ENCODE measurements around the gene PHF19.

DNA sequence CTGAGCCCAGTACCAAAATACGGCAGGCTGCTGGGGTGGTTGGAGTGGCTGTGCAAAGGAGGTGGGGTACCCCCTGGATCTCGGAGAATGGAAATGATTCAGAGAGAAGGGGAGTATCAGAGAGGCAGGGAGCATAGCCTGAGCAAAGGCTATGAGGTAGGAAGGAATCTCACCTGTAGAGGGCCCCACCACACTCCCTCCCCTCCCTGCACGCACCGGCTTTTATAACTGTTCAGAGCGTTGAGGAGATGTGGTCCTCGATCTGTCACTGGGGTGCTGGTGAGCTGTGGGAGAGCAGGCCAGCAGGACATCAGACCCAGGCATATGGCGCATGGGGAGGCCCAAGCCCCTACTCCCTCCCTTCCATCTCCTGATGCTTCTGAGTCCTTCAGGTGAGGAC is 13.2 kb downstream of the PHF19 start:
- TF ChIP-seq, protein P1, sequence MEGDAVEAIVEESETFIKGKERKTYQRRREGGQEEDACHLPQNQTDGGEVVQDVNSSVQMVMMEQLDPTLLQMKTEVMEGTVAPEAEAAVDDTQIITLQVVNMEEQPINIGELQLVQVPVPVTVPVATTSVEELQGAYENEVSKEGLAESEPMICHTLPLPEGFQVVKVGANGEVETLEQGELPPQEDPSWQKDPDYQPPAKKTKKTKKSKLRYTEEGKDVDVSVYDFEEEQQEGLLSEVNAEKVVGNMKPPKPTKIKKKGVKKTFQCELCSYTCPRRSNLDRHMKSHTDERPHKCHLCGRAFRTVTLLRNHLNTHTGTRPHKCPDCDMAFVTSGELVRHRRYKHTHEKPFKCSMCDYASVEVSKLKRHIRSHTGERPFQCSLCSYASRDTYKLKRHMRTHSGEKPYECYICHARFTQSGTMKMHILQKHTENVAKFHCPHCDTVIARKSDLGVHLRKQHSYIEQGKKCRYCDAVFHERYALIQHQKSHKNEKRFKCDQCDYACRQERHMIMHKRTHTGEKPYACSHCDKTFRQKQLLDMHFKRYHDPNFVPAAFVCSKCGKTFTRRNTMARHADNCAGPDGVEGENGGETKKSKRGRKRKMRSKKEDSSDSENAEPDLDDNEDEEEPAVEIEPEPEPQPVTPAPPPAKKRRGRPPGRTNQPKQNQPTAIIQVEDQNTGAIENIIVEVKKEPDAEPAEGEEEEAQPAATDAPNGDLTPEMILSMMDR (IDR thresholded peaks at IDR 0.05) = no peak
- TF ChIP-seq POLR2A (IDR thresholded peaks at IDR 0.05) (no peak), EP300 (IDR thresholded peaks at IDR 0.05) (no peak), POLR2AphosphoS5 (IDR thresholded peaks at IDR 0.05) (no peak)
